GM19468 (cell line): ENCODE measurements around the gene RARS2.
"Not testable (repeated sequence)": the region's sequence is repeated elsewhere in the genome, so short reads cannot be mapped to it uniquely, and the experiment has no call there.

Experiments
- ATAC-seq: cut with Tn5 transposase; IDR thresholded peaks from one replicate; pipeline ENCODE4 v1.9.1; 2021; ENCODE audit warnings: mild to moderate bottlenecking, moderate library complexity, moderate number of reproducible peaks; ENCODE audit not compliant: unreplicated experiment; ENCODE audit errors: extremely low read depth

RARS2 gene

DNA sequence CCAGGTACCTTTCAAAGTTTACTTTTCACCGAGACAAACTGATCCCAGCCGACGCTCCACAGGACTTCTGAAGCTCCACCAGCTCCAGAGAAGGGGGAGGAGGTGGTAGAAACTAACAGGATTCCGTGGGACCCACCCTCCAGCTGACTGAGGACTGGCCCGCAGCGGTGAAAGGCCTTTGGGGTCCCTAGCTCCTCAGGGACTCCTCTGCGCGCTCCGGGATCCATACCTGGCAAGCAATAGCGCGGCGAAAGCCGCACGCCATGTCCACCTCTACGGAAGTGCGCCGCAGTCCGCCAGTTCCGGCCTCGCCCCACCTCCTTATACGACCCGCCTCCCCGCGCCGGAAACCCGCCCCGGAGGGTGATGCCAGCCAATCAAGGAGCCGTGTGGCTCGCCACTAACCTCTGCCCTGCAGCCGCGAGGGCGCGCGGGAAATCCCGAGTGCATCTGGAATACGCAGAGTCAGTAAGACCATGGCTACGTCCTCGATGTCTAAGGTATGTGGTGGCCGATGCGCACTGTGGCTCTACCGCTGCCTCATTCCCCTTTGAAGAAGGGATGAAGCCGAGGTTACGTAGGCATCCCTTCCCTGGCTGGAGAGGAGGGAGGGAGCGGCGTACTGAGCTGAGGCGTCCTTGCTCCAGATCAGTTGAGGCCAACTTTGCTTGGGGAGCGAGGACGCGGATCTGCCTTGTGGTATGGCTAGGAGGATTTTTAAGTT is at the start of gene RARS2, which contains the start of gene ORC3:
Gene RARS2, minus strand, starts transcription at position 295 of the 724 bp plus-strand sequence. Its CDS starts 30 bp downstream, at position 265.
Gene ORC3, plus strand, starts transcription at position 443 of the 724 bp plus-strand sequence. Its CDS starts 34 bp downstream, at position 477.
- peak; percentile 100 for ATAC-seq

- no peak for ATAC-seq
These were observed 49.6 kb upstream of the RARS2 start for GRCh38 chr6:87639373-87639772.

DNA sequence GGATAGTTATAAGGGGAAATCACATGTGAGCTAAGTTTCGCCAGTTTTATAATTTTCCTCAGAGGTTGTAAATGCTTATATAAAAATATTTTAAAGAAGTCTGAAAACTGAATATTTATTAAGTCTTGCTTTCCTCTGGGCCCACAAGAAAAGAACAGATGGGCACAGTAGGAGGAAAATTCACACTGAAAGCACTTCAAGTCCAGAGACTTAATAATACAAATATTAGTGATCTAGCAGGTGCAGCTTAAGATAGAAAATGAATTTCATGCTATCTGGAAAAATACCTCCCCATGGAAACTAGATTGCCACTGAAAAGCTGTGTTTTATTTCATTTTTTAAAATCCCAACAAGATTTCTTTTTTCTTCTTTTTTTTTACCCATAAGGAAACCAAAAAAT is 47.3 kb upstream of the RARS2 start:
- ATAC-seq: no peak

GRCh38 chr6:87636315-87636714 is 46.5 kb upstream of the RARS2 start:
- no peak for ATAC-seq

DNA sequence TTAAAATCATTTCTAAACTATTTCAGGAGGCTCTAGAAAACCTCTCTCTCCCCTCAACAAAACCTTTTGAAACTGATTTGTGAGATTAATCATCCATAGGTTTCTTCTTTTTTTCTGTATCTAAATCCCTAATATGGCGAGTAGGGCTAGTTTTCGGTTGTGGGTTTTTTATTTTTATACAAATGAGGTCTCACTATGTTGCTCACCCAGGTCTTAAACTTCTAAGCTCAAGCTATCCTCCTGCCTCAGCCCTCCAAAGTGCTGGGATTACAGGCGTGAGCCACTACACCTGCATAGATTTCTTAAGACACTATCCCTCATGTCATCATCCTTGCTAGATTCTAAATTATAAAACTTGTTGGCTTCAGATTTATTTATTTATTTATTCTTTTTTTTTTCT is 44.1 kb upstream of the RARS2 start:
- ATAC-seq: no peak

DNA sequence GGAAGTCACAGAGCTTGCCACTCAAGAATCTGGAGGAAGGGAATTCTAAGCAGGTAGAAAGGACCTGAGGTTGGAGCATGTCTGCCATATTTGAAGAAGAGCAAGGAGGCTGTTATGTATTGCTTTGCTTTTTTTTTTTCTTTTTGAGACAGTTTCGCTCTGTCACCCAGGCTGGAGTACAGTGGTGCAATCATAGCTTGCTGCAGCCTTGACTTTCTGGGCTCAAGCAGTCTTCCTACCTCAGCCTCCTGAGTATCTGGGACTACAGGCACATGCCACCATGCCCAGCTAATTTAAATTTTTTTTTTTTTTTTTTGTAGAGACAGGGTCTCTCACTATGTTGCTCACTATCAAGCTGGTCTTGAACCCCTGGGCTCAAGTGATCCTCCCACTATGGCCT is 41.0 kb upstream of the RARS2 start:
- ATAC-seq: no peak

DNA sequence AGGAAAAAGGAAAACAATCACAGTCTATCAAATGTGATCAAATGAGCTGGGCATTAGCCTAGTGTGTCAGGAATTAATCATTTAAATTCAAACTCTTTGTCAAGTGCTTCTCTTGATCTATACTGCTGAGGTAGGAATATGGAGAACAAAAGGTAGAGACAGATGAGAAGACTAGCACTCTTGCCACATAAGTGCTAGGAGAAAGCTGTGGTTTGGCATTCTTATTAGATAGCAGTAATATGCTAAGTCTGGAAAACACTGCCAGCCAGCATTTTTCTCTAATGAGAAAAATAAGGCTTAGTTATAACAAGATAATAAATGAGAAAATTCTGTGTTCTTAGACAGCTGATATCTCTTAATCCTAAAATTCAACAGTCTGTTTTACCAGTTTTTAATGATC is 39.1 kb upstream of the RARS2 start:
- ATAC-seq: no peak

- no peak for ATAC-seq
These were observed 38.6 kb upstream of the RARS2 start for GRCh38 chr6:87628424-87628823.

DNA sequence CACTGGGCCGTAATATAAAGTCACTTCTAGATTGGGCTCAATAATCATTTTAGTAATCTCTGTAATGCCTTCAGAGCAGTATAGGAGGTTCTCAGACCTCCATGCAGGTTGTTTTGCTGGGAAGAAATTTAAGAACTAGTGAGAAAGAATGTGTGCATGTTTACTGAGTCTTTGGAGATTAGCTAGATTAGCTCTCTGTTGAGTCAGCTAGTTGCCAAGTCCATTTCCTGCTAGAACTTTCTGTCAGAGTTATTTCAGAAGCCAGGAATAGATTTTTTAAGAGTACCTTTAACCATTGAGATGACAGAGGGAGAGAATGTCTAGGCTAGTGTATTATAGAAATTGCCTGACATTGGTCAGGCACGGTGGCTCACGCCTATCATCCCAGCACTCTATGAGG is 33.5 kb upstream of the RARS2 start:
- no peak for ATAC-seq

- no peak for ATAC-seq
These were observed 28.7 kb upstream of the RARS2 start for GRCh38 chr6:87618531-87618930.

DNA sequence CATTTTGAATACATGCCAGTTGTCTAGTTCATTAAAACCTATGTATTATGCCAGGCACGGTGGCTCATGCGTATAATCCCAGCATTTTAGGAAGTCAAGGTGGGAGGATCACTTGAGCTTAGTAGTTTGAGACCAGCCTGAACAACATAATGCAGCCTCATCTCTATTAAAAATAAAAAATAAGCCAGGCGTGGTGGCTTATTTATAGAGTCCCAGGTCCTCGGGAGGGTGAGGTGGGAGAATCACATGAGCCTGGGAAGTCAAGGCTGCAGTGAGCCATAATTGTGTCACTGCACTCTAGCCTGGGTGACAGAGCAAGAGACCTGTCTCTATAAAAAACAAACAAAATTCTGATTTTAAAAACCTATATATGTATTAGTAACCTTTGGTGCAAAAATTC is 27.6 kb upstream of the RARS2 start:
- no peak for ATAC-seq

DNA sequence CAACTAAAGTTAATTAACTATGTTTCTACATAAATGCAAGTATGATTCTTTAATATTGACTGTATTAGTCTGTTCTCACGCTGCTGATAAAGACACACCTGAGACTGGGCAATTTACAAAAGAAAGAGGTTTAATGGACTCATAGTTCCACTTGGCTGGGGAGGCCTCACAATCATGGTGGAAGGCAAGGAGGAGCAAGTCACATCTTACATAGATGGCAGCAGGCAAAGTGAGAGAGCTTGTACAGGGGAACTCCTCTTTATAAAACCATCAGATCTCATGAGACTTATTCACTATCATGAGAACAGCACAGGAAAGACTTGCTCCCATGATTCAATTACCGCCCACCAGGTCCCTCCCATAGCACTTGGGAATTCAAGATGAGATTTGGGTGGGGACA is 23.2 kb upstream of the RARS2 start:
- not testable (repeated sequence) for ATAC-seq

GRCh38 chr6:87608802-87609201 is 19.0 kb upstream of the RARS2 start:
- no peak for ATAC-seq

- ATAC-seq: no peak
These were observed 16.4 kb upstream of the RARS2 start for GRCh38 chr6:87606199-87606598.

- no peak for ATAC-seq
These were observed 10.8 kb upstream of the RARS2 start for GRCh38 chr6:87600576-87600975.

DNA sequence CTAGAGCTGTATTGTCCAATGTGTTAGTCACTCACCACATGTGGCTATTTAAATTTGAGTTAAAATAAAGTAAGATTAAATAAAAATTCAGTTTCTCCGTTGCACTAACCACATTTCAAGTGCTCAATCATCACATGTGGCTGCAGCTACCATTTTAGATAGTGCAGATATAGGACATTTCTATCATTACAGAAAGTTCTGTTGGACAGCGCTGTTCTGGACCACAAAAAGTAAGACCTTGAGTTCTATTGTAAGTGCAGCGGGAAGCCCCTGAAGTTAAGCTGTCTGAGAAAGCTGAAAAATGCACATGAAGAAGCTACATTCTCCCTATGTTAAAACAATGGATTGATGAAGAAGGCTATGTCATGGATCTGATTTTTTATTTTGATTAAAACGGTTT is 1.2 kb upstream of the RARS2 start:
- ATAC-seq: no peak

DNA sequence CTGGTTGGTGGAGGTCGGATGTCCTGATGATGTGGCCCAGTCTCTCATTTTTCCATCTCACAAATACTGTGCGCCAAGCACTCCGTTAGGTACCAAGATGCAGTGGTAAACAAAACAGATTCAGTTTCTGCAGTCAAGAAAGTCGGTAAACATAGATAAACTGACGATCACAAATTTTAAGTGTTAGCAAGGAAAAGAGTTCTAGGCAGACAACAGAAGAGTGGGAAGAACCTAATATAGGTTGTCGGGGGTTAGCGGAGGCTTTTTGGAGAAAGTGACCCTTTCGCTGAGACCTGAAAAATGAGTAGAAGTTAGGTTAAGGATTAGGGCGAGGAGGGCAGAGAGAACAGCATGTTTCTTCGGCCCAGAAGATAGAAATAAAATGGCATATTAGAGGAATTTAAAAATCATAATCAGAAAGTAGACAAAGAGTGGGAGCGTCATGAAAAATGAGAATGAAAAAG is 662 bp upstream of the RARS2 start:
- no peak for ATAC-seq

DNA sequence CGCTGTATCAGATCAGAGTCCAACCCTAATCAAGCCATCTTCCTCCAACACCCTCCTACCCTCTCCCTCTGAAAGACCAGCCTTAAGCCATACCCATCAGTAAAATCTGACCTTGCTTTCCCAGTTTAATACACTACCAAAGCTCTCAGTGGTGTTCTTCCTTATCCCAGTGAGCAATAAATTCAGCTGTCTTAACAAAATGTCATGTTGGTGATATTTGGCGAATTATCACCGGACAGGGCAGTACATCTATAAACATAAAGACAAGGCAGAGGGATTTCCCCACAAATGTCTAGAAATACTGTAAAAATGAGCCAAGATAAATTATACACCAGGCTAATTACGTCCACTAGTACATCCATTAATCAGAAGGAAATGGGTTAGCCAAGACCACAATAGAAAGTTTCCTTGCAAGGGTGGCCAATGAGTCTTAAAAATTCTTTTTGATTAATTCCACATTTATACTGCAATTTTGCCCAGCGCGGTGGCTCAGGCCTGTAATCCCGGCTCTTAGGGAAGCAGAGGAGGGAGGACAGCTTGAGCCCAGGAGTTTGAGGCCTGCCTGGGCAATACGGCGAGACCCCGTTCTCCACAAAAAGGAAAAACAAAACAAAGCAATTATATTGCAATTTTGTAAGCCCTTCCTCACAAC is 905 bp downstream of the RARS2 start:
- ATAC-seq: no peak

GRCh38 chr6:87586371-87587077 is 3.3 kb downstream of the RARS2 start:
- no peak for ATAC-seq

- ATAC-seq: no peak
These were observed 6.0 kb downstream of the RARS2 start for GRCh38 chr6:87583822-87584221.

DNA sequence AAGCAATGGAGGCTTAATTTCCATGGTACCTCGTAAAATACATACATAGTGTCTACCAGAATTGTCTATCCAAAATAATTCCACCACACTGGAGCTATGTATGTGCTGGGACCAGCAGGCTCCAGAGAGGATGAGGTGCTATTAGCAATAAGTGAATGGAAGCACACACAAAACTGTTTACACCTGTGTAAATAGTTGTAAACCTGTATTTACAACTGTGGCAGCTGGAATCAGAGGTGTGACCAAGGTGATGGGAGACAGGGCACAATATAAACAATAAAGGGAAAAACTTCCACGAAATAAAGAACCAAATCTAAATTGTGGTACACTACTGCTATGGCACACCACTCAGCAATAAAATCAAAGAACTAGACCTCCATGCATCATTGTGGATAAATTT is 14.4 kb downstream of the RARS2 start:
- no peak for ATAC-seq
